Measurements from ENCODE around the gene SAFB.

Gene SAFB

GRCh38 chr19:5671600-5671999 is 48.7 kb downstream of the SAFB start:
- DNase-seq: no peak

- no peak for DNase-seq
Observed at GRCh38 chr19:5672708-5673459, 50.0 kb downstream of the SAFB start.

GRCh38 chr19:5673752-5674151 is 50.9 kb downstream of the SAFB start:
- DNase-seq: no peak

GRCh38 chr19:5674714-5675113 is 51.8 kb downstream of the SAFB start:
- DNase-seq: no peak

- DNase-seq: no peak
Observed at GRCh38 chr19:5676105-5676771, 53.4 kb downstream of the SAFB start.

- DNase-seq: no peak
Observed at GRCh38 chr19:5676772-5677105, 53.9 kb downstream of the SAFB start.

GRCh38 chr19:5677136-5677535 is 54.3 kb downstream of the SAFB start:
- DNase-seq: no peak

- DNase-seq: no peak
Observed at GRCh38 chr19:5677580-5677979, 54.7 kb downstream of the SAFB start.

- DNase-seq: no peak
Observed at GRCh38 chr19:5678071-5678718, 55.3 kb downstream of the SAFB start.

- no peak for DNase-seq
Observed at GRCh38 chr19:5679289-5680083, 56.6 kb downstream of the SAFB start.

GRCh38 chr19:5680084-5680436 is 57.2 kb downstream of the SAFB start:
- DNase-seq: no peak

GRCh38 chr19:5680437-5681368 is 57.8 kb downstream of the SAFB start, which contains the start of the genes HSD11B1L and MICOS13:
Gene HSD11B1L, plus strand, starts transcription at chr19:5681027. Its CDS starts 3,806 bp downstream, at chr19:5684833.
Gene MICOS13, minus strand, starts transcription at chr19:5680516. Its CDS starts 30 bp downstream, at chr19:5680486.
- DNase-seq: peak; percentile 99

GRCh38 chr19:5681391-5682106 is 58.7 kb downstream of the SAFB start:
- DNase-seq: no peak

GRCh38 chr19:5682107-5682482 is 59.2 kb downstream of the SAFB start:
- DNase-seq: no peak

GRCh38 chr19:5683177-5683886 is 60.4 kb downstream of the SAFB start:
- DNase-seq: no peak

GRCh38 chr19:5684694-5685430 is 62.0 kb downstream of the SAFB start:
- no peak for DNase-seq

- no peak for DNase-seq
Observed at GRCh38 chr19:5686326-5686646, 63.4 kb downstream of the SAFB start.

GRCh38 chr19:5686647-5687359 is 63.9 kb downstream of the SAFB start:
- peak; percentile 95 for DNase-seq
